HG03575 (cell line): Measurements from ENCODE around the gene ATRN.

Experiments
- ATAC-seq: cut with Tn5 transposase; IDR thresholded peaks from one replicate; pipeline ENCODE4 v1.9.1; 2021; ENCODE audit not compliant: unreplicated experiment, insufficient number of reproducible peaks, low FRiP score; ENCODE audit errors: extremely low read depth

Gene ATRN

DNA sequence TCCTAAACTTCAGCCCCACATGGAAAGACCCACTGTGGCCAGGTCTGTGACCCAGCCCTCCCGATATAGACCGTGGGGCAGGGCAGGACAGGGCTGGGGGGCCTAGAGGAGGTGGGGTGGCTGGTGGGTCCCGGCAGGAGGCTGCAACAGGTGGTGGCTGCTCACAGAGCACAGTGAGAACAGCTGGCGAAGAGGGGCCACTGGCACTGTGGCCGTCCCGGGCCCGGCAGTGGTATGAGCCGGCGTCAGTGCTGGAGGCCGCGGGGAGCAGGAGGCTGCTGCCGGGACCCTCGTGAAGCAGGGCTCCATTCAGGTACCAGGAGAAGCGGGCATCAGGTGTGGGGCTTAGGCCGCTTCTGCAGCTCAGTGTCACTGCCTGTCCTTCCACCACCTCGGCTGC is 228.2 kb downstream of the ATRN start:
- no peak for ATAC-seq
